ENCODE measurements around the gene TBC1D9B. TPM values are rescaled to one million over a fixed set of nuclear protein-coding genes. Genes with fewer than 3 reads are reported as not detected.

Gene TBC1D9B
- total and polyA plus RNA-seq, 2 donors (not counting 1 experiment from before 2014, with no cell fraction given) = 48.7 to 50.4 TPM

DNA sequence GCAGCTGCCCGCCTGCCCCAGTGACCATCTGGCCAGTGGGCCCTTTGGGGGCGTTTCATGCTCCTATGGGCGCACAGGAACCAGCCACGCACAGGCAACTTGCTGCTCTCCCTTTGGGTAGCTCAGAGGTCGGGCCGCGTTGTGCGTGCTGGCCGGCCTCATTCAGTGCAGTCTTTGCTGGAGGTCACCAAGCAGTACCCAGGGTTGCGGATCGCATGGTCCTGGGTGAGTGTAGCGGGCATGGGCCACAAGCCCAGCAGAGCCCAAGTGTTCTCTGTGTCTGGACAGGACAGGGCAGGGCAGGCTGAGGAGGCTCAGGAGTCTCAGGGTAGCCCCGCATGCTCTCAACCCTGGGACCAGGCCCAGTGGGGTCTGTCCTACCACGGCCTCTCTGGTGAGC, 39.2 kb downstream of the TBC1D9B start:
- no peak overlapping the region for H3K27ac ChIP-seq (ENCODE audit: insufficient read depth, low read length)
- H3K9ac ChIP-seq (ENCODE audit: insufficient read depth, low read length) = no peak overlapping the region
- no peak overlapping the region for H2AFZ ChIP-seq (ENCODE audit: low read length)
- no peak overlapping the region for H3K4me3 ChIP-seq (replicated peaks in 1 of 4; ENCODE audit: control extremely low read depth in 1 of 4, insufficient read depth in 1 of 4, low read depth in 3 of 4, low read length in 4 of 4)
- H3K27me3 ChIP-seq (ENCODE audit: control insufficient read depth, insufficient read depth, low read length) = no peaks in the 10 kb centered on the region
- H3K36me3 ChIP-seq (ENCODE audit: control insufficient read depth, insufficient read depth, low read length) = peaks cover 36% of the 10 kb centered on the region
- DNase-seq (ENCODE audit: low read depth in 2 of 2) = no peak
- H3K4me1 ChIP-seq (ENCODE audit: control insufficient read depth, extremely low read depth, insufficient read depth, low read length) = no peaks in the 10 kb centered on the region
- no peaks in the 10 kb centered on the region for H3K79me2 ChIP-seq (ENCODE audit: control insufficient read depth, insufficient read depth, low read length)
- no peaks in the 10 kb centered on the region for H3K9me3 ChIP-seq (ENCODE audit: control insufficient read depth, insufficient read depth, low read depth, low read length)
- no peak overlapping the region for H3K4me2 ChIP-seq (ENCODE audit: extremely low read depth, insufficient read depth, low read length)
- H4K20me1 ChIP-seq (ENCODE audit: control insufficient read depth, extremely low read depth, insufficient read depth, low read length) = no peaks in the 10 kb centered on the region
- TF ChIP-seq, protein P1, sequence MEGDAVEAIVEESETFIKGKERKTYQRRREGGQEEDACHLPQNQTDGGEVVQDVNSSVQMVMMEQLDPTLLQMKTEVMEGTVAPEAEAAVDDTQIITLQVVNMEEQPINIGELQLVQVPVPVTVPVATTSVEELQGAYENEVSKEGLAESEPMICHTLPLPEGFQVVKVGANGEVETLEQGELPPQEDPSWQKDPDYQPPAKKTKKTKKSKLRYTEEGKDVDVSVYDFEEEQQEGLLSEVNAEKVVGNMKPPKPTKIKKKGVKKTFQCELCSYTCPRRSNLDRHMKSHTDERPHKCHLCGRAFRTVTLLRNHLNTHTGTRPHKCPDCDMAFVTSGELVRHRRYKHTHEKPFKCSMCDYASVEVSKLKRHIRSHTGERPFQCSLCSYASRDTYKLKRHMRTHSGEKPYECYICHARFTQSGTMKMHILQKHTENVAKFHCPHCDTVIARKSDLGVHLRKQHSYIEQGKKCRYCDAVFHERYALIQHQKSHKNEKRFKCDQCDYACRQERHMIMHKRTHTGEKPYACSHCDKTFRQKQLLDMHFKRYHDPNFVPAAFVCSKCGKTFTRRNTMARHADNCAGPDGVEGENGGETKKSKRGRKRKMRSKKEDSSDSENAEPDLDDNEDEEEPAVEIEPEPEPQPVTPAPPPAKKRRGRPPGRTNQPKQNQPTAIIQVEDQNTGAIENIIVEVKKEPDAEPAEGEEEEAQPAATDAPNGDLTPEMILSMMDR (conservative IDR thresholded peaks at IDR 0.05 in 1 of 2, IDR thresholded peaks at IDR 0.05 in 1 of 2; ENCODE audit: low read depth in 1 of 2, low read length in 2 of 2) = no peak
- no peak for TF ChIP-seq EZH2 (IDR thresholded peaks at IDR 0.05; ENCODE audit: low read length, missing control alignments)

DNA sequence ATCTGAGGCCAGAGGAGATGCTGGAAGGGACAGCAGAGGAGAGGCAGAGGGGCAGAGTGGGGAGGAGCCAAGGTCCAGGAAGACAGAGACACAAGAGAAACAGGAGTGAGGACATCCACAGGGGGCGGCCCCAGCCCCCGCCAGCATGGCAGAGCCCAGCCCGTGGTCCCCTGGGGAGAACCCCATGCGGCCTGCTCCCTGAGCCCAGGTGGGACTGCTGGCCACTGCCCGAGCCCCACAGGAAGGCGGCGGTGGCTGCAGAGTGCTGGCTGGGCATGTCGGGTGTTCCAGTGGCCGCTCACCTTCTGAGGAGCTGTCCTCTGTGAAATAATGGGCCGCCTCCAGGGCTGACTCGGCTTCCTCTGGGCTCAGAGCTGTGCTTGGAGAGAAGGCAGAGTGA, 40.2 kb downstream of the TBC1D9B start:
- Histone ChIP-seq H3K4me1 (ENCODE audit: control insufficient read depth, extremely low read depth, insufficient read depth, low read length) (no peaks in the 10 kb centered on the region), H3K79me2 (ENCODE audit: control insufficient read depth, insufficient read depth, low read length) (no peaks in the 10 kb centered on the region), H3K4me3 (replicated peaks in 1 of 4; ENCODE audit: control extremely low read depth in 1 of 4, insufficient read depth in 1 of 4, low read depth in 3 of 4, low read length in 4 of 4) (no peak overlapping the region), H3K27ac (ENCODE audit: insufficient read depth, low read length) (no peak overlapping the region), H3K4me2 (ENCODE audit: extremely low read depth, insufficient read depth, low read length) (no peak overlapping the region), H3K27me3 (ENCODE audit: control insufficient read depth, insufficient read depth, low read length) (no peaks in the 10 kb centered on the region), H3K36me3 (ENCODE audit: control insufficient read depth, insufficient read depth, low read length) (peaks cover 36% of the 10 kb centered on the region), H4K20me1 (ENCODE audit: control insufficient read depth, extremely low read depth, insufficient read depth, low read length) (no peaks in the 10 kb centered on the region), H3K9ac (ENCODE audit: insufficient read depth, low read length) (no peak overlapping the region), H2AFZ (ENCODE audit: low read length) (no peak overlapping the region), H3K9me3 (ENCODE audit: control insufficient read depth, insufficient read depth, low read depth, low read length) (no peaks in the 10 kb centered on the region)
- TF ChIP-seq EZH2 (IDR thresholded peaks at IDR 0.05; ENCODE audit: low read length, missing control alignments) = no peak
- TF ChIP-seq, protein P1 (conservative IDR thresholded peaks at IDR 0.05 in 1 of 2, IDR thresholded peaks at IDR 0.05 in 1 of 2; ENCODE audit: low read depth in 1 of 2, low read length in 2 of 2) = no peak
- no peak for DNase-seq (ENCODE audit: low read depth in 2 of 2)

- Histone ChIP-seq H3K27me3 (ENCODE audit: control insufficient read depth, insufficient read depth, low read length) (no peaks in the 10 kb centered on the region), H4K20me1 (ENCODE audit: control insufficient read depth, extremely low read depth, insufficient read depth, low read length) (no peaks in the 10 kb centered on the region), H3K27ac (ENCODE audit: insufficient read depth, low read length) (no peak overlapping the region), H2AFZ (ENCODE audit: low read length) (no peak overlapping the region), H3K79me2 (ENCODE audit: control insufficient read depth, insufficient read depth, low read length) (no peaks in the 10 kb centered on the region), H3K4me2 (ENCODE audit: extremely low read depth, insufficient read depth, low read length) (no peak overlapping the region), H3K9ac (ENCODE audit: insufficient read depth, low read length) (no peak overlapping the region), H3K36me3 (ENCODE audit: control insufficient read depth, insufficient read depth, low read length) (peaks cover 33% of the 10 kb centered on the region), H3K4me3 (replicated peaks in 1 of 4; ENCODE audit: control extremely low read depth in 1 of 4, insufficient read depth in 1 of 4, low read depth in 3 of 4, low read length in 4 of 4) (no peak overlapping the region), H3K4me1 (ENCODE audit: control insufficient read depth, extremely low read depth, insufficient read depth, low read length) (no peaks in the 10 kb centered on the region), H3K9me3 (ENCODE audit: control insufficient read depth, insufficient read depth, low read depth, low read length) (no peaks in the 10 kb centered on the region)
- TF ChIP-seq EZH2 (IDR thresholded peaks at IDR 0.05; ENCODE audit: low read length, missing control alignments) = no peak
- TF ChIP-seq, protein P1 (conservative IDR thresholded peaks at IDR 0.05 in 1 of 2, IDR thresholded peaks at IDR 0.05 in 1 of 2; ENCODE audit: low read depth in 1 of 2, low read length in 2 of 2) = no peak
- DNase-seq (ENCODE audit: low read depth in 2 of 2) = no peak
Measured at GRCh38 chr5:179867079-179867465, 40.6 kb downstream of the TBC1D9B start.
